Stomach (tissue), 4 donors: Measurements from ENCODE around the gene SLC6A15.

Source experiments
- CTCF ChIP-seq, 7 experiments: fragments of 450-650 bp in 4 of 7; fragments of 200-600 bp in 3 of 7; sonication (generic) in 3 of 7; IDR thresholded peaks; one replicate each; pipeline ENCODE4 v1.5.1; 2016 to 2019; ENCODE audit warnings: antibody characterized with exemption in 7 of 7, control low read depth in 2 of 7, mild to moderate bottlenecking in 1 of 7
- POLR2A ChIP-seq, 4 donors: fragments of 450-650 bp; IDR thresholded peaks; one replicate each; pipeline ENCODE4 v1.6.1; 2016; ENCODE audit warnings: antibody characterized with exemption in 4 of 4, control low read depth in 2 of 4, mild to moderate bottlenecking in 1 of 4, moderate library complexity in 1 of 4
- POLR2AphosphoS5 ChIP-seq, 3 donors: sonication (generic); formaldehyde crosslinking; IDR thresholded peaks; one replicate each; pipeline ENCODE4 v1.6.1; 2016; ENCODE audit warnings: antibody characterized with exemption in 3 of 3

- no peak for TF ChIP-seq CTCF (IDR thresholded peaks at IDR 0.05)
- TF ChIP-seq POLR2AphosphoS5 (IDR thresholded peaks at IDR 0.05), result no peak
- TF ChIP-seq POLR2A (IDR thresholded peaks at IDR 0.05), result no peak
Measured at GRCh38 chr12:84858796-84859195, 53.8 kb downstream of the SLC6A15 start.
